Measurements from ENCODE around the gene PDGFD.

Gene PDGFD

DNA sequence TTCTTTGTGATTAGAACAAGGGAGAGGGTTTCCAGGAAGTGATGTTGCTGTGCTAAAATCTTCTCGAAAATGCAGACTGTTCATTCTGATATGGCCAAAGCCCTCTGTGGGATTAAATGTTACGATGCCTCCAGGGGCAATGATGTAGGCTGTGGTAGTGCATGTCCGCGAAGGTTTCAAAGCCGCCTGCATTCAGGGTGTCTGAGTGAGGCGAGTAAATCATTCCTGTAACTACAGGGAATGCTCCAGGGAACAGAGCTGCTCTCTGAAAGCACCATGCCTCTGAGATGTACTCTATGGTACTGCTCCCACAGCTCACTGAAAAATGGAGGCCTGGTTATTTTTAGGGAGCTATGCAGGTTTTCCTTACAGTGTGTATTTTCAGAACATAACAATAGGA lies 21.2 kb downstream of the PDGFD start:
- DNase-seq, result no peak

DNA sequence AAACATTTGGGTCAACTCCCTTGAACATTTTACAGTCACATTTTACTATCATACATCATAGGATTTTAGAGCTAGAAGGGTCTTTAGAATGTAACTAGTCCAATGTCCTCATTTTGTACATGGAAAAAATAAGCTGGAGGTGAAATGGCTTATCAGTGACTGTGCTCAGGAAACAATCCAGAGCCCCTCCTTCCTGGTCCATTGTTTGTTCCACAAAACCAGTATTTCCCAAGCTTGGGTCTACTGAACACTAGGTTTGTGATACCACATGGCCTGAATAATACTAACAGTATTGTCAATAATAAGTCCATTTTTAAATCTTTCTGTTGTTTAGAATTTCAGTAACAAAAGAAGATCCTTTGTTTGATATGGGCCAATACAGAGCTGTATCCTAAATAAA lies 27.1 kb downstream of the PDGFD start:
- no peak for DNase-seq

DNA sequence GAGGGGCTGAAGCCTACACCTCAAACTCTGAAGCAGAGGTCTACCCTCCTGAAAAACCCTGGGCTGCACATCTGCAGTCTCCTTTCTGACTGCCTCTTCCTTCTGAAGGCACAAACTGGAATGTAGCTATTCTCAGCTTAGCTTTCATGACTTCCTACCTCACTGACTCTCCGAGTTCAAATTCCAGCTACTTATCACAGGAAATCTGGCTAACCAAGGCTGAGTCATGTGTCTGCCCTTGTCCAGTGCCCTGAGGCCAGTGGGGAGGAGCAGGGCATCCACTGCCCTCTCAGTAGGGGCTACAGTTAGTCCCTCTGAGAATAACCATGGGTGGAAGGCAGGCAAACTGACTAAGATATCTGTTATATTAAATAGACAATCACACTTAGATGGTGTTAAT lies 29.2 kb downstream of the PDGFD start:
- DNase-seq, result no peak

DNA sequence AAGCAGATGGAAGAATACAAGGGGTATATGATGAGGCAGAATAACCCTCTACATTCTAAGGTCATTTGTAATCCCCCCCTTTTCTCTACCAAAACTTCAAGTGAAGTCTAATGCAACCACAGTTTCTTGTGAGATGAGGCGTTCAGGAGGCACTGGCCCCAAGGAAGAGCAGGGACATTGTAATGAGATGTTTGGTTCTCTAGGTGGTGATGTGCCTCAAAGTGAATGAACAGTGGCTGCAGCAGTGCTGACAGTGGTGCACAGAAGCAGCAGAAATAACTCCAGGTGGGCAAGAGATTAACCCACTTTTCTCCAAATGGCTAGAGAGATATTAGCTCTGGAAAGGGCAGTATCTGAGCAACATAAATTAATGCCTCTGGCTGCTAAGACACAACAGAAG lies 33.8 kb downstream of the PDGFD start:
- no peak for DNase-seq

DNA sequence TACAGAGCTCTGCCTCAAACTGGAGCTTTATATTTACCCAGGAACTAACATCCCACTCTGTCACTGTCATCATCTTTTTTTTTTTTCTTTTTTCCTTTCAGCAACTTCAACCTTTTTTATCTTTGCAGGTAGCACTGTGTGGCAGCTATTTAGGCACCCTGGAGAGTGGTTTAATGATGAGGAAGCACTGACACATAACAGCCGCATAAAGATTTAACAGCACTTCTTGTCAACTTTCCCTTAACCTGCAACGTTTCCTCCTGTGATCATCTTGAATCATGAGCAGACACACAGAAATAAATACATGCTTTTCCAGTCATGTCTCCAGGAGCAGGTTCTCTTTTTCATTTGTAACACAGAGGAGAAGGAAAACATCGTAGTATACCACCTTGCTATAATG lies 34.8 kb downstream of the PDGFD start:
- DNase-seq, result no peak

DNA sequence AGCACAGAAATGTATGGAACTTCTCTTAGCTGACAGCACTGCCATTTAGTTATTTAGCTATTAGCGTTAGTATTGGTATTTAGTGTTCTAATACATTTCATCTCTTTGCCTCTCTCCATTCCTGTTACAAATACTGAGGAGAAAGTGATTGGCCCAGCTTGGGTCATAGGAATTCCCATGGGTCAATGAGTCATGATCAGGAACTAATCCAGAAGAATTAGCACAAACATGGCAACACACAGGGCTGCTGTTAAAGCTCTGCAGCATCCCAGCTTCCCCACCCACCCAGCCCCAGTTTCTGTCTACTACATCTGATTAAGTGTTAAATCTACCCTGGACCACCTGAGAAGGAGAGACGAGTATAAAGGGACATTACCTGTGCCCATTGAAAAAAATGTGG lies 36.1 kb downstream of the PDGFD start:
- DNase-seq, result no peak

DNA sequence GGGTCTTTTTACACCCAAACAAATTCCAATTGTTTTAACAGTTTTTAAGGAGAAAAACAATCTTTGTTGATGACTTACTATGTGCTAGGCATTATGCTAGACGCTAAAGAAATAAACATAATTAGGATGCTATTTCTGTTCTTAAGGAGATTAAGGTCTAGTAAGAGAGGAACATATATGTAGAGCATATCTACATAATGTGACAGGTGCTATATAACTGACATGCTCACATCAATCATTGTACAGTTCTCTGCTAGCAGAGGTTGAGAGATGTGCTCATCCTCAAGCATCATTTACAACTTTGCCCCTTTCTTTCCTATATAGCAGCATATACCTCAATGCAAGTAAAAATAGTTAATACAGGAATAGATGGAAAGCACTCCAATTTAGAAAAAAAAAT lies 37.5 kb downstream of the PDGFD start:
- no peak for DNase-seq

DNA sequence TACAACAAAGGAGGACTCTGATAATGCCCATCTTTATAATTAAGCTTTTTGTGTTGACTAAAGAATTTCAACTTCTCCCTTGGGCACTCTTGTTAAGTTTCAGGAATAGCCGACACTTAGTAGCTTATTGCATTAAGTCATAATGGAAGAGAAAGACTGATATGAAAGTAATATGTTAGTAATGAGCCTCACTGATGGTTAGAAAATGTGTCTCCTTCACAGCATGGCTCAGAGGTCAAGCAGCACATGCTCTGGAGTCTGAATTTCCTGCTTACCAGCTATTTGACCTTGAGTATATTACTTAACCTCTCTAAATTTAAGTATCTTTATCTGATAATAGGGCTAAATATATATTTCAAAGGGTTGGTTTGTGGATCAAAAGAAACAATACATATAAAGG lies 39.0 kb downstream of the PDGFD start:
- no peak for DNase-seq

DNA sequence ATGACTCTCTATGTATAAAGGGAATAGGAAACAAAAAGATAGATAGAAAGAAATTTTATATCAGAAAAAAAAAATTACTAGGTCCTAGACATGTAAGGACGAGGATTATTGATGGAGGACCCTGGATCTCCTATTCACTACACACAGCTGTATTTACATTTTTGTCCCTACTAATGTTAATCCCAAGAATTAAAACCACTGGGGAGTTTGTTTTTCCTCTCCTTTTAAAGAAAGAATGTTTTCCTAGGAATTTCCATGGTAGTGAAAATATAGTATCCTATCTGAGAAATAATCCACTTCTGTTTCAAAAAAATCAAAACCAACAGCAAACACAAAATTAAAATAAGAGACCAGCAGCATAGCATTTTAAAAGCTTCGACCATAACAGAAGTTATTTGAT lies 41.1 kb downstream of the PDGFD start:
- DNase-seq, result no peak

DNA sequence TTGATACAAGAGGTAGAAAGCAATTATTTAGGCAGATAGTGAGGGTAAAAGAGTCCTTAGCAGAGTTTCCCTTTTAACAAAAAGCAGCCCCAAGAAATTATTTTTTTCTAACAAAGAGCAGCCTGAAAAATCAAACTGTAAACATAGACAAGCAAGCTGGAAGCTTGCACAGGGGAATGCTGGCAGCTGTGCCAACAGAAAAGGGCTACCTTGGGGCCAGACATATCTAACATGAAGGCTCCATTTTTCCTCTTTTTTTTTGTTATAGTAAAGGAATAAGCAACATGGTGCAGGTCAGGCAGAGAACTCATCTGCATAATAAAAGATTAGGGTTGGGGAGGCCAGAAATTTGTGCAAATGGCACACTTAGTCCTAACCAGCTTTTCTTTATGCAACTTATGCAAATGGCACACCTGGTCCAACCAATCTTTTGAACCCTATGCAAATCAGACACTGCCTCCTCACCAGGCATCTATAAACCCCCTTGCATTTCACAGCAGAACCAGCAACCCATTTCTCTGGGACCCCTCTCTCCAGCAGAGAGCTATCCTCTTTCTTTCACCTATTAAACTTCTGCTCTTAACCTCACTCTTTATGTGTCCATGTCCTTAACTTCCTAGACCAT lies 41.8 kb downstream of the PDGFD start:
- no peak for DNase-seq

DNA sequence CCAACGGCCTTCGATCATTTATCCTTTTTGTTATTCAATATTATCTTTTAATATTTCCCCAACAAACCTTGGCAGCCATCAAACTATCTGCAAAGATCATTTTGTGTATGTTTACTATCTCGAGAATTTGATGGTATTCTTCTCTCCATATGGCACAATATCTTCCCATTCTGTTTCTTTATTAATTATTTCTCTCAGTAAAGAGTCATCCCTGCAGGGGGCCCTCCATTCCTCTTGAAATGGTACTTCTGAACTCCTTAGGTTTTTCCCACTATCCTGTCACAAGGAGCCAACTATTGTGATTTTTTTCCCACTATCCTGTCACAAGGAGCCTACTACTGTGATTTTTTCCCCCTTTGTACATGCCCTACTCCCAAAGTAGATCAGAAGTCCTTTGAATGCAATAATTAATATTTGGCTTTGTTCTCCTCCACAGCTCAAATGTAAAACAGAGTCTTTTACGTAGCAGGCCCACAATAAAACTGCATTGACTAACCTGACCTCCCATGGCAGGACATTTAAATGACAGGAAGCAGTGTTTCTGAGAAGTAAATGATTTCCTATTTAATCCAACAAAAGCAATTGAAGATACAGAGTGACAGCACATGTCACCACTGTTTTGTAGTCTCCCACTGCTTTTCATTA lies 43.3 kb downstream of the PDGFD start:
- no peak for DNase-seq

DNA sequence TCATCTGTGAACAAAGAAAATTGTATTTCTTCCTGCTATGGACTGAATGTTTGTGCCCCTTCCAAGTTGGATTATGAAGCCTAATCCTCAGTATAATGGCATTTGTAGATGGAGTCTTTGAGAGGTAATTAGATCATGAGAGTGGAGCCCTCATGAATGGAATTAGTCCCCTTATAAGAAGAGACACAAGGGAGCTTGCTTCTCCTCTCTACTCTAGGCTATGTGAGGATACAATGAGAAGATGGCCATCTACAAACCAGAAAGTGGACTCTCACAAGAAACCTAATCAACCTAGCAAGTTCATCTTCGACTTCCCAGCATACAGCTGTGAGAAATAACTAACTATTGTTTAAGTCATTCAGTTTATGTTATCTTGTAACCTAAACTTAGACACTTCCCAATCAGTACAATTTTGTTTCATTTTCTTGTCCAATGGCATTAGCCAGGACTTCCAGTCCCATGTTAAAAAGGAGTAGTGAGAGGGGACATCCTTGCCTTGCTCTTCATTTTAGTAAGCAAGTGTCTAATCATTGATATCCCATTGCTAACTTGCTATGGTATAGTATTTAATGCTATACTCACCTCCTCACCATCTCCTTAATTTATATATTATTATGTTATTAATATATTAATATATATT lies 45.7 kb downstream of the PDGFD start:
- DNase-seq, result no peak

DNA sequence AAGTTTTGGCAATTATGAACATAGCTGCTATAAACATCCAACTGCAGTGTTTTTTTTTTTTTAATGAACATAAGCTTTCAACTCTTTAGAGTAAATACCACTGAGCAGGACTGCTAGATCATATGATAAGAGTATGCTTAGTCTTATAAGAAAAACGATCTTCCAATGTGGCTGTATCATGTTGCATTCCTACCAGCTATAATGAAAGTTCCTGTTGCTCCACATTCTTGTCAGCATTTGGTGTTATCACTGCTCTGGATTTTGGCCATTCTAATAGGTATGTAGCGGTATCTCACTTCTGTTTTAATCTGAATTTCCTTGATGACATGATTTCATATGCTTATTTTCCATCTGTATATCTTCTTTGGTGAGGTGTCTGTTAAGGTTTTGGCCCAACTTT lies 50.4 kb downstream of the PDGFD start:
- no peak for DNase-seq

DNA sequence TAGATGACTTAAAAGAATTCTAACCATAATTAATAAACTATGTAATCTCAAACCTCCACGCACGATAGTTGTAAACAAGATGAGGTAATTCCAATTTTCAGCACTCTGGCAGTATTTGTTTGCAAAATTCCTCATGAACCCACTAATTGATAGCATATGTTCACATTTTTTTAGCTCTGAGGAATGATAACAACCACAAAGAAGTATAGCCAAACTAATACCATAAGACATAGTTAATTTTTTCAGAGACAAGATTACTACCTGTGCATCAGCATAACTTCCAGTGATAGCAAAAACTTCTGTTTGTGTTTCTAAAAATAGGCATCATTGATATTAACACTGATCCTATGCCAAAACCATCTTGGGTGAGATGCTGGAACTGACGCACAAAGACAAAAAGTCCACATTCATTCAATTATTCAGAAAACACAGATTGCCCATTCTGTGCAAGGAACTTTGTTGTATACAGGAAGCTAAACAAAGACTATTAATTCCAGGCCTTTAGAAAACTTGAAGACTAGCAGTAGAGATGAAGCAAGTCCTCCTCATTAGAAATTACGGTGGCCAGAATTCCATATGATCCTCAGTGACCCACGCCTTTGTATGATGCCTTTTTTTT lies 57.7 kb downstream of the PDGFD start:
- no peak for DNase-seq

DNA sequence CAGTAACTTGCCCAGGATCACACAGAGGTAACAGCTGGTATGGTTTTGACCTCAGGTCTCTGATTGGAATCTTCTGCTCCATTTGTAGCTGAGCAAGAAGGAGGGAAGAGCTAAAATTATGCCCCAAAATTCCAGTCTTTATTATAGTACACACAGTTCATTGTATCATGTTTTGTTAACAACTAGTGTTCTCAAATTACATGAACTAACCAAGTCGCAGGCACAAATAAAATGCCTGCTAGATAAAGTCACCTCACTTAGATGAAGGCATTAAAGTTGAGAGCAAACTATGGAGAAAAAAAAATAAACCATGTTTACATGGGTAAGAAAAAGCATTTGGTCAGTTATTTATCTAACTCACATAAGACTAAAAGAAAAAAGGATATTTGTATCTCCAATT lies 58.8 kb downstream of the PDGFD start:
- DNase-seq, result no peak

DNA sequence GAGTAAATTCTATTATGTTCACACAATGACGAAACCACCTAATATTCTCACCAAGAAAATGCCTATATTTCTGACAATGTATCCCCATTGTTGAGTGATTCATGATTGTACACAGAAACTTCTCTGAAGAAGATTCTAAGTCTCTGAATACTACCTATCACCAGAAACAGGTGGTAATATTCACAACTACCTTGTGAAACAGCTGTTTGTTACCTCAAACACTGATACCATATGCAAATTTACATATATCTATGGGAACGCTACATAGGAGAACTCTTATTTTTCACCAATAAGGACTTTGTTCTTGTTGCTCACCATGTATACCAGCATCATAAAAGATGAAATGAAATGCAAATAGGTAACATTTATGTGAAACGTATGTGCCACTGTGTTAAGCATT lies 59.3 kb downstream of the PDGFD start:
- no peak for DNase-seq

DNA sequence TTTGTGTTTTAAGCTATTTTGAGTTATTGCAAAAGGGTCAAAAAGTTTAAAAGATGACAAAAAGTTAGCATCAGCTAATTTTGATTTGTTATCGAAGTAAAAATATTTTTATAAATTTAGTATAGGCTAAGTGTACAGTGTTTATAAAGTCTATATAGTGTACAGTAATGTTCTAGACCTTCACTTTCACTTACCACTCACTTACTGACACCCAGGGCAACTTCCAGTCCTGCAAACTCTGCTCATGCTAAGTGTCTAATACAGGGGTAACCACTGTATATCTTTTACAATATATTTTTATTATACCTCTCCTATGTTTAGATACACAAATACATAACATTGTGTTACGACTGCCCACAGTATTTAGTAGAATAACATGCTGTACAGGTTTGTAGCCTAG lies 59.7 kb downstream of the PDGFD start:
- no peak for DNase-seq

DNA sequence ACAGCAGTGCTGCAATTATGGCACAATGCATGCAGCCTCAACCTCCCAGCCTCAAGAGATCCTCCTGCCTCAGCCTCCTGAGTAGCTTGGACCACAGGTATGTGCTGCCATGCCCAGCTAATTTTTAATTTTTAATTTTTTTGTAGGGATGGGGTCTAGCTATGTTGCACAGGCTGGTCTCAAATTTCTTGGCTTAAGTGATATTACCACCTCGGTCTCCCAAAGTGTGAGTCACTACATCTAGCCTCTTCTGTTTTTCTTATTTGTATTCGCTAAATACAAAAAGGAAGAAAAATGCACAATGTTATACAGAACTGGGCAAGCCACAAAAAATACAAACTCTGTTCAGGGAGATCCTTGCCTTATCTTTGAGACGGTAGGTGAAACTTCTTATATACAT lies 65.4 kb downstream of the PDGFD start:
- DNase-seq, result no peak

DNA sequence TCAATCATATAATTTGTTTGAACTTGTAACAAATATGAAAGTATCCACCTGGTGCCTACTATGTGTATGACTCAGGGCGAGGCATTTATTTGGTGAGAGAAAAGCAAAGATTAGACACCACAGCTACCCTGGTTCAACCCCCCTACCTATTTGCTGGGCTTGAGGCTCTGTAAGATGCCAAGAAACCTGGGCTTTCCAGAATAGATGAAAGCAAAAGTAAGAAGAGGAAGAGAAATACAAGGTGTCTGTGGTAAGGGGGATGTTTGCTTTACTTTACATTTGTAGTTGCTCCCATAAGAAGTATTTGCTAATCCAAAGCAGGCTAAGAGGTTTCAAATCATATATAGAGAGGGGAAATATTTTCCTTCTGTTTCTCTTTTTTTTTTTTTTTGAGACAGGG lies 65.8 kb downstream of the PDGFD start:
- DNase-seq, result no peak

DNA sequence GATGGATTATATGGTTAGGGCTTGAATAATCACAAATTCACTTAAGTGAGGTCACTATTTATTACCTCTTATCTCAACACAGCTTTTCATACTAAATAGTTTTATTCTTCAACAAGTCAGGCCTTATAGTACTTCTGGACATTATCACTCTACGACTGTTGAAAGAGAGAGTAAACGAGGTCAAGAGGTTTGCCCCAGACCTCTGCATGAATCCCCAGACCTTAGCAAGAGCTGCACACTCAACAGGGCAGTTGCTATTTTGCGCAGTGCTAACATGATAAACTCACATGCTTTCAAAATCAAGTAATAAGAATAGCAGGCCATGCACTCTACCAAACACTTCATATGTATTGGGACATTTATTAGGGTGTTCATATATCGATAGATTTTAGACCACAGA lies 67.0 kb downstream of the PDGFD start:
- DNase-seq, result no peak

DNA sequence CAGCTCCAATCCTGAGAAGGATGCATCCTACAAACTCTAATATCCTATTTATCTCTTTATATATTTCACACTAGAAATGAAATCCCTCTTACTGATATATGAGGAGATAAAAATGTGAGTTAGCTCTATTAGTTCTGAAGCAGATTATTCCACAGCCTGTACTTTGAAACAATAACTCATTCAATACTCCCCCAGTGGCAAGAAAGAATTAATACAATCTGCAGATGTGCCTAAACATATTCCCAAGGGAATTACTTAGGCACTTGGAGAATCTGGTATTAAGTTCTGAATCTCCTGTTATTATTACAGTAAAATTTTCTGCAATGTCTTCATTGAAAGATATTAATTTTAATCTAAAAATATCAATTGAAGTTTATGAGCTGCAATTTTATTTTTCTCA lies 68.2 kb downstream of the PDGFD start:
- no peak for DNase-seq

DNA sequence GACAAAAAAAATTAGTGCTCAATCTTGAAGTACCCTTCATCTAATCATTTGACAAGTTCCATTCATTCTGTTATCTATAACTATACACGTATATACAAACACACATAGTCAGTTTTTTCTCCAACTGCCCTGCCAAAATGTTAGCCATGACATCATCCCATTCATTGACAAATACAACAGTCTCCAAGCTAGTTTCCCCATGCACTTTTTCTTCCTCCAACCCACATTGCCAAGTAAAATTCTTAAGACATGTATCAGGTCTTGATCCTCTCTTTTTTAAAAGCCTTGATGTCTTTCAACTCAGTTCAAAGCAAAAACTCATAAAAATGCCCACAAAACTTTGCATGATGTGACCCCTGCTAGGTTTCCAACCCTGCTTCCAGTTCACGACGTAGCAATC lies 69.4 kb downstream of the PDGFD start:
- DNase-seq, result no peak

DNA sequence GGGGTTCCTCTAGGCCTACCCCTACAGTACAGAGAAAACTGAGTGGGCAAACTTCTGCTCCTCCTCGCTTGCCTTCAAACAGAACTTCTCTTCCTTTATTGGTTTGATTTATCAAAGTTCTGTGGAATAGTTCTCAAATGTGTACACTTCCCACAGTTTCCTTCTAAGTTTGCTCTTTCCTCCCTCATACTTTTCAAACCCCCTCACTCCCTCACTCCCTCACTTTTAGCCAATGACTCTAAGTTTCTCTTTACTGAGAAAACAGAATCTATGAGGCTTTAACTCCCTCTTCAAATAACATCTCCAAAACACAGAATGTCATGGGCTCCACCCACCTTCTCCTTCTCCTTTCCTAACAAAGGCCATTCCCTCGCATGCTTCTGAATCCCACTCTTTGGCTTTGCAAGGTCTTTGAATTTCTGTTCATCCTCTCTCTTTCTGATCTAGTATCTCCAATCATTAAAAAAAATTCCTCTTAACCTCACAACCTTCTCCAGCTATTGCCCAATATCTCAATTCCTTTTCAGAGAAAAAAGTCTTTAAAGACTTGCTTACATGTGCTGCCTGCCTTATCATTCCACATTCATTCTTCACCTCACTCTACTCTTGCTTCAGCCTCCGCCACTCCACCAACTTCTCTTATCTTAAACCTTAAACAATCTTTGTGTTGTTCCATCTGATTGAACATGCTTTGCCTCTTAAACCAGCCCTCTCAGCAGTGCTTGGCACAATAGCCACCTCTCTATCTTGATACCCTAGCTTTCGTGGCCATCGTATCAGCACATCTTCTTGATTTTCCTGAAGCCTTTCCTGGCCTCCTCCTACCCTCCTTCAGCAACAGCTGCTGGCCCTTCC lies 70.3 kb downstream of the PDGFD start:
- no peak for DNase-seq

Data from NCI-H2171 (cell line).